D341Med (cell line): ENCODE data around the gene EBLN2.

Experiments
- DNase-seq: peaks from one replicate; pipeline ENCODE4 v3.0.0; 2012; ENCODE audit warnings: low spot score

EBLN2 gene

GRCh38 chr3:73107676-73108187, 46.3 kb downstream of the EBLN2 start:
- no peak for DNase-seq

GRCh38 chr3:73108750-73109149, 47.3 kb downstream of the EBLN2 start:
- no peak for DNase-seq

- DNase-seq, result no peak
Measured at GRCh38 chr3:73110530-73110929, 49.1 kb downstream of the EBLN2 start.
